HG03097 (cell line): ENCODE measurements around the gene SYNJ2BP.

ENCODE experiments used
- ATAC-seq: cut with Tn5 transposase; IDR thresholded peaks from one replicate; pipeline ENCODE4 v1.9.1; 2021; ENCODE audit not compliant: unreplicated experiment, low FRiP score

The SYNJ2BP gene

GRCh38 chr14:70394674-70395306 lies 22.1 kb downstream of the SYNJ2BP start:
- ATAC-seq: no peak

- ATAC-seq: no peak
These were observed 24.2 kb downstream of the SYNJ2BP start for GRCh38 chr14:70392676-70393075.

- no peak for ATAC-seq
These were observed 25.1 kb downstream of the SYNJ2BP start for GRCh38 chr14:70391493-70392391.

GRCh38 chr14:70382536-70382935 lies 34.4 kb downstream of the SYNJ2BP start:
- ATAC-seq: no peak

- no peak for ATAC-seq
These were observed 36.1 kb downstream of the SYNJ2BP start for GRCh38 chr14:70380824-70381223.

GRCh38 chr14:70378696-70379095 lies 38.2 kb downstream of the SYNJ2BP start:
- ATAC-seq: no peak
